ENCODE results near the gene GYPC.
"Not testable (repeated sequence)": the region's sequence is repeated elsewhere in the genome, so short reads cannot be mapped to it uniquely, and the experiment has no call there.

The GYPC gene

GRCh38 chr2:126699716-126700581 is 44.0 kb downstream of the GYPC start:
- peak; percentile 48 for DNase-seq (ENCODE audit: low read depth)

GRCh38 chr2:126700677-126701076 is 44.7 kb downstream of the GYPC start:
- DNase-seq (ENCODE audit: low read depth), result no peak

GRCh38 chr2:126703311-126703710 is 47.4 kb downstream of the GYPC start:
- no peak for DNase-seq (ENCODE audit: low read depth)

GRCh38 chr2:126704434-126705160 is 48.6 kb downstream of the GYPC start:
- DNase-seq (ENCODE audit: low read depth), result no peak

- DNase-seq (ENCODE audit: low read depth), result no peak
Observed at GRCh38 chr2:126707191-126707590, 51.2 kb downstream of the GYPC start.

- DNase-seq (ENCODE audit: low read depth), result no peak
Observed at GRCh38 chr2:126707941-126708340, 52.0 kb downstream of the GYPC start.

- no peak for DNase-seq (ENCODE audit: low read depth)
Observed at GRCh38 chr2:126714191-126714965, 58.4 kb downstream of the GYPC start.

- DNase-seq (ENCODE audit: low read depth), result no peak
Observed at GRCh38 chr2:126715111-126715510, 59.2 kb downstream of the GYPC start.

GRCh38 chr2:126715576-126716406 is 59.8 kb downstream of the GYPC start:
- DNase-seq (ENCODE audit: low read depth), result no peak

- DNase-seq (ENCODE audit: low read depth), result not testable (repeated sequence)
Observed at GRCh38 chr2:126717277-126717676, 61.3 kb downstream of the GYPC start.

GRCh38 chr2:126717928-126718327 is 62.0 kb downstream of the GYPC start:
- no peak for DNase-seq (ENCODE audit: low read depth)

- no peak for DNase-seq (ENCODE audit: low read depth)
Observed at GRCh38 chr2:126719191-126719832, 63.4 kb downstream of the GYPC start.

- DNase-seq (ENCODE audit: low read depth), result no peak
Observed at GRCh38 chr2:126719833-126720351, 63.9 kb downstream of the GYPC start.

- DNase-seq (ENCODE audit: low read depth), result no peak
Observed at GRCh38 chr2:126720638-126721037, 64.7 kb downstream of the GYPC start.

- DNase-seq (ENCODE audit: low read depth), result no peak
Observed at GRCh38 chr2:126722081-126722480, 66.1 kb downstream of the GYPC start.

GRCh38 chr2:126722546-126722945 is 66.6 kb downstream of the GYPC start:
- DNase-seq (ENCODE audit: low read depth), result no peak

- DNase-seq (ENCODE audit: low read depth), result no peak
Observed at GRCh38 chr2:126723281-126723815, 67.4 kb downstream of the GYPC start.

GRCh38 chr2:126725580-126725979 is 69.6 kb downstream of the GYPC start:
- no peak for DNase-seq (ENCODE audit: low read depth)

GRCh38 chr2:126729896-126730295 is 73.9 kb downstream of the GYPC start:
- no peak for DNase-seq (ENCODE audit: low read depth)

- DNase-seq (ENCODE audit: low read depth), result no peak
Observed at GRCh38 chr2:126730655-126731054, 74.7 kb downstream of the GYPC start.

- DNase-seq (ENCODE audit: low read depth), result no peak
Observed at GRCh38 chr2:126731353-126731752, 75.4 kb downstream of the GYPC start.

Data from fibroblast of the conjunctiva (primary cell).